Fibroblast of skin of left quadriceps (primary cell): ENCODE results near the gene MEIG1.
"Not testable (repeated sequence)": the region's sequence is repeated elsewhere in the genome, so short reads cannot be mapped to it uniquely, and the experiment has no call there.

Experiments used
- DNase-seq, 2 experiments: peaks; one replicate each; pipeline ENCODE4 v3.0.0-alpha.2; 2013; ENCODE audit warnings: low read depth in 2 of 2

The MEIG1 gene

GRCh38 chr10:14959221-14960057 lies at the start of gene MEIG1:
MEIG1 (plus strand) TSS chr10:14959388; CDS start chr10:14966469, 7,081 bp downstream.
- DNase-seq = peak; percentile 78 to 82

GRCh38 chr10:14910953-14911352 lies 48.2 kb upstream of the MEIG1 start:
- no peak for DNase-seq

GRCh38 chr10:14911801-14912200 lies 47.4 kb upstream of the MEIG1 start:
- no peak for DNase-seq

GRCh38 chr10:14916600-14916999 lies 42.6 kb upstream of the MEIG1 start:
- no peak for DNase-seq

- DNase-seq = no peak
Observed at GRCh38 chr10:14917827-14918226, 41.4 kb upstream of the MEIG1 start.

GRCh38 chr10:14918964-14919363 lies 40.2 kb upstream of the MEIG1 start:
- DNase-seq = no peak

- no peak for DNase-seq
Observed at GRCh38 chr10:14924013-14924412, 35.2 kb upstream of the MEIG1 start.

- no peak for DNase-seq
Observed at GRCh38 chr10:14925268-14925667, 33.9 kb upstream of the MEIG1 start.

- no peak for DNase-seq
Observed at GRCh38 chr10:14926061-14926470, 33.1 kb upstream of the MEIG1 start.

GRCh38 chr10:14926722-14927416 lies 32.3 kb upstream of the MEIG1 start:
- DNase-seq = no peak

- DNase-seq = no peak
Observed at GRCh38 chr10:14930610-14931009, 28.6 kb upstream of the MEIG1 start.

- DNase-seq = no peak
Observed at GRCh38 chr10:14936584-14936983, 22.6 kb upstream of the MEIG1 start.

- DNase-seq = not testable (repeated sequence)
Observed at GRCh38 chr10:14938971-14939370, 20.2 kb upstream of the MEIG1 start.

- not testable (repeated sequence) for DNase-seq
Observed at GRCh38 chr10:14942147-14942949, 16.8 kb upstream of the MEIG1 start.

GRCh38 chr10:14942950-14943338 lies 16.2 kb upstream of the MEIG1 start:
- DNase-seq = not testable (repeated sequence)

- DNase-seq = no peak
Observed at GRCh38 chr10:14945108-14945507, 14.1 kb upstream of the MEIG1 start.

- no peak for DNase-seq
Observed at GRCh38 chr10:14947268-14947667, 11.9 kb upstream of the MEIG1 start.

GRCh38 chr10:14949291-14949690 lies 9.9 kb upstream of the MEIG1 start:
- DNase-seq = no peak

GRCh38 chr10:14952851-14953423 lies 6.3 kb upstream of the MEIG1 start:
- no peak for DNase-seq

- no peak for DNase-seq
Observed at GRCh38 chr10:14953424-14954000, 5.7 kb upstream of the MEIG1 start.

GRCh38 chr10:14954001-14954770 lies 5.0 kb upstream of the MEIG1 start, which contains the start of gene DCLRE1C:
DCLRE1C (minus strand) TSS chr10:14954096; CDS start chr10:14954010, 86 bp downstream.
- DNase-seq = peak; percentile 65 to 70
